NCI-H1105 treated with DMSO at 0.1 percent for 48 hours (cell line): ENCODE results near the gene SLAIN2.
A peak's percentile ranks its signal among the peaks of the same experiment; 100 is the strongest.

Experiments used
- DNase-seq: peaks from one replicate; lab custom pipeline; 2025; lab: John Stamatoyannopoulos, UW

Gene SLAIN2

GRCh38 chr4:48370260-48371134, 29.2 kb downstream of the SLAIN2 start:
- DNase-seq, result peak; percentile 22

- peak; percentile 3 for DNase-seq
Observed at GRCh38 chr4:48372272-48372671, 30.9 kb downstream of the SLAIN2 start.

- no peak for DNase-seq
Observed at GRCh38 chr4:48375651-48376304, 34.4 kb downstream of the SLAIN2 start.

- DNase-seq, result no peak
Observed at GRCh38 chr4:48379587-48380180, 38.4 kb downstream of the SLAIN2 start.

GRCh38 chr4:48380583-48381167, 39.3 kb downstream of the SLAIN2 start:
- no peak for DNase-seq

- DNase-seq, result no peak
Observed at GRCh38 chr4:48388525-48389154, 47.3 kb downstream of the SLAIN2 start.

GRCh38 chr4:48396043-48396442, 54.7 kb downstream of the SLAIN2 start:
- DNase-seq, result no peak

GRCh38 chr4:48400416-48400815, 59.1 kb downstream of the SLAIN2 start:
- DNase-seq, result no peak

- no peak for DNase-seq
Observed at GRCh38 chr4:48403358-48403757, 62.0 kb downstream of the SLAIN2 start.

- no peak for DNase-seq
Observed at GRCh38 chr4:48403779-48404178, 62.5 kb downstream of the SLAIN2 start.

GRCh38 chr4:48405924-48406323, 64.6 kb downstream of the SLAIN2 start:
- DNase-seq, result no peak

- DNase-seq, result no peak
Observed at GRCh38 chr4:48409203-48409602, 67.9 kb downstream of the SLAIN2 start.

- DNase-seq, result no peak
Observed at GRCh38 chr4:48410812-48411211, 69.5 kb downstream of the SLAIN2 start.

GRCh38 chr4:48420144-48420543, 78.8 kb downstream of the SLAIN2 start:
- no peak for DNase-seq

GRCh38 chr4:48421101-48421500, 79.8 kb downstream of the SLAIN2 start:
- DNase-seq, result no peak

- no peak for DNase-seq
Observed at GRCh38 chr4:48428926-48429325, 87.6 kb downstream of the SLAIN2 start.

- DNase-seq, result no peak
Observed at GRCh38 chr4:48429709-48430474, 88.6 kb downstream of the SLAIN2 start.

- no peak for DNase-seq
Observed at GRCh38 chr4:48431401-48431800, 90.1 kb downstream of the SLAIN2 start.

- DNase-seq, result no peak
Observed at GRCh38 chr4:48432017-48432416, 90.7 kb downstream of the SLAIN2 start.

GRCh38 chr4:48436318-48436717, 95.0 kb downstream of the SLAIN2 start:
- no peak for DNase-seq

GRCh38 chr4:48439988-48440387, 98.7 kb downstream of the SLAIN2 start:
- DNase-seq, result no peak
